T47D (cell line): ENCODE results near the gene POLR1A.

Source experiments
- DNase-seq, 2 experiments: peaks; one replicate each; pipeline versions ENCODE4 v3.0.0 to v3.0.0-alpha.2; 2011 to 2012; ENCODE audit warnings: low read depth in 1 of 2, low spot score in 1 of 2
- JUND ChIP-seq: IDR thresholded peaks from 2 replicates; pipeline ENCODE4 v1.6.1; 2012; ENCODE audit warnings: low read depth
- in situ Hi-C: cut with HindIII; loops from 2 replicates; pipeline ENCODE4 v1.10.0; 2016; ENCODE audit warnings: low sequenced_read_pairs, low pct_unique_long_range_greater_than_20kb

Gene POLR1A

GRCh38 chr2:86048888-86049287 lies 56.8 kb downstream of the POLR1A start:
- no peak for DNase-seq
- in situ Hi-C loops, result no loop called here
- TF ChIP-seq JUND, result no peak

- in situ Hi-C loops, result no loop called here
- TF ChIP-seq JUND, result no peak
- no peak for DNase-seq
These were observed 57.3 kb downstream of the POLR1A start for GRCh38 chr2:86048383-86048701.

- TF ChIP-seq JUND, result no peak
- in situ Hi-C loops, result no loop called here
- DNase-seq, result no peak
These were observed 57.9 kb downstream of the POLR1A start for GRCh38 chr2:86047575-86048382.

- TF ChIP-seq JUND, result no peak
- in situ Hi-C loops, result no loop called here
- no peak for DNase-seq
These were observed 60.1 kb downstream of the POLR1A start for GRCh38 chr2:86045541-86045940.

GRCh38 chr2:86044614-86045013 lies 61.1 kb downstream of the POLR1A start:
- no peak for TF ChIP-seq JUND
- DNase-seq, result no peak
- in situ Hi-C loops, result no loop called here

- TF ChIP-seq JUND, result no peak
- no peak for DNase-seq
- in situ Hi-C loops, result no loop called here
These were observed 61.6 kb downstream of the POLR1A start for GRCh38 chr2:86044045-86044444.

GRCh38 chr2:86042256-86043168 lies 63.2 kb downstream of the POLR1A start:
- in situ Hi-C loops, result no loop called here
- DNase-seq, result no peak

GRCh38 chr2:86039963-86040655 lies 65.6 kb downstream of the POLR1A start:
- no peak for DNase-seq
- no peak for TF ChIP-seq JUND
- in situ Hi-C loops, result no loop called here

More at GRCh38 chr2:86042256-86043168, 63.2 kb downstream of the POLR1A start:
- TF ChIP-seq JUND, result no peak

GRCh38 chr2:86039178-86039962 lies 66.3 kb downstream of the POLR1A start:
- no peak for DNase-seq

GRCh38 chr2:86038291-86039081 lies 67.2 kb downstream of the POLR1A start:
- no peak for TF ChIP-seq JUND
- DNase-seq, result no peak
- in situ Hi-C loops, result no loop called here

More at GRCh38 chr2:86039178-86039962, 66.3 kb downstream of the POLR1A start:
- TF ChIP-seq JUND, result no peak
- in situ Hi-C loops, result no loop called here

- in situ Hi-C loops, result no loop called here
- no peak for TF ChIP-seq JUND
- no peak for DNase-seq
These were observed 67.9 kb downstream of the POLR1A start for GRCh38 chr2:86037795-86038192.
